GM12878 (cell line): ENCODE data around the gene PI16. TPM values are rescaled to one million over a fixed set of nuclear protein-coding genes. Genes with fewer than 3 reads are reported as not detected.

Experiments used
- ATAC-seq: fragments of 200-7000 bp; cut with Tn5 transposase; 3 replicates; pipeline ENCODE4 v1.9.1; 2020; ENCODE audit warnings: mild to moderate bottlenecking, moderate library complexity
- BruUV-seq: library from RNA; stranded (reverse); fragments of 400-500 nt; replicated peaks from 2 replicates; lab custom pipeline; 2021; lab: Mats Ljungman, UMichigan
- CTCF ChIA-PET: fragments of 300-600 bp; sonication (Branson Sonifier 250); formaldehyde crosslinking; extraction: SDS; loops from one replicate; lab custom pipeline; 2021; ENCODE audit warnings: inconsistent platforms; lab: Yijun Ruan, JAX
- POLR2A ChIA-PET: fragments of 350-600 bp; formaldehyde crosslinking; extraction: SDS; loops from one replicate; lab custom pipeline; 2021; ENCODE audit warnings: inconsistent platforms; lab: Charles Lee
- RAD21 ChIA-PET: fragments of 300-600 bp; sonication (Branson Sonifier 250); formaldehyde crosslinking; loops from one replicate; lab custom pipeline; 2023; ENCODE audit warnings: antibody characterized with exemption; ENCODE audit not compliant: unreplicated experiment; lab: Charles Lee
- SMC1A ChIA-PET: fragments of 300-600 bp; sonication (Branson Sonifier 250); formaldehyde crosslinking; loops from one replicate; lab custom pipeline; 2023; ENCODE audit not compliant: unreplicated experiment, uncharacterized antibody; lab: Charles Lee
- DNase-seq: peaks from one replicate; pipeline ENCODE4 v3.0.0-alpha.2; 2011; ENCODE audit warnings: low read depth, low spot score
- FAIRE-seq: peaks from 3 replicates; lab custom pipeline; 2011; peaks lifted over from hg19 to GRCh38; lab: Jason Lieb, UNC
- H2AFZ ChIP-seq: 2 replicates; pipeline ENCODE4 v1.6.0; 2011; ENCODE audit warnings: low read depth, low read length, control low read depth; ENCODE audit not compliant: control insufficient read depth
- H3K27ac ChIP-seq: 2 replicates; pipeline ENCODE4 v1.5.1; 2011; ENCODE audit warnings: control low read depth; ENCODE audit not compliant: control insufficient read depth, insufficient read depth
- H3K27me3 ChIP-seq, 2 experiments: replicated peaks in 1 of 2; 2 replicates each; pipeline versions ENCODE4 v1.6.0 to v1.6.1; 2011; ENCODE audit warnings: low read length in 1 of 2; ENCODE audit not compliant: control insufficient read depth in 2 of 2, insufficient read depth in 2 of 2
- H3K36me3 ChIP-seq, 2 experiments: 2 replicates each; pipeline ENCODE4 v1.5.1; 2011; ENCODE audit warnings: low read length in 1 of 2; ENCODE audit not compliant: control insufficient read depth in 2 of 2, insufficient read depth in 2 of 2
- H3K4me1 ChIP-seq: 2 replicates; pipeline ENCODE4 v1.6.1; 2011; ENCODE audit warnings: mild to moderate bottlenecking, low read length, moderate library complexity, mixed read lengths; ENCODE audit not compliant: control insufficient read depth, insufficient read depth
- H3K4me2 ChIP-seq: 2 replicates; pipeline ENCODE4 v1.6.0; 2011; ENCODE audit warnings: control low read depth; ENCODE audit not compliant: control insufficient read depth, insufficient read depth
- H3K4me3 ChIP-seq: fragments of 200-600 bp; sonication (generic); 2 replicates; pipeline ENCODE4 v1.5.1; 2016
- H3K79me2 ChIP-seq: 2 replicates; pipeline ENCODE4 v1.6.0; 2011; ENCODE audit warnings: low read length; ENCODE audit not compliant: control insufficient read depth, insufficient read depth
- H3K9ac ChIP-seq: 2 replicates; pipeline ENCODE4 v1.8.0; 2011; ENCODE audit warnings: low read length, control low read depth, mixed read lengths; ENCODE audit not compliant: control insufficient read depth, insufficient read depth
- H3K9me3 ChIP-seq: replicated peaks from 3 replicates; pipeline ENCODE4 v1.5.1; 2011; ENCODE audit warnings: mild to moderate bottlenecking, low read length; ENCODE audit not compliant: control insufficient read depth, insufficient read depth
- H4K20me1 ChIP-seq: 2 replicates; pipeline ENCODE4 v1.6.0; 2011; ENCODE audit not compliant: control insufficient read depth, insufficient read depth
- BHLHE40 ChIP-seq, 2 experiments: fragments of 450-650 bp in 1 of 2; IDR thresholded peaks; 2 replicates each; pipeline ENCODE4 v1.6.1; 2011 to 2017; ENCODE audit warnings: low read depth in 2 of 2, borderline replicate concordance in 1 of 2, improper control_type of control experiment in 1 of 2, low read length in 1 of 2, mild to moderate bottlenecking in 1 of 2
- DPF2 ChIP-seq: fragments of 450-650 bp; IDR thresholded peaks from 2 replicates; pipeline ENCODE4 v1.6.1; 2017; ENCODE audit warnings: mild to moderate bottlenecking
- E4F1 ChIP-seq: fragments of 450-650 bp; IDR thresholded peaks from 2 replicates; pipeline ENCODE4 v1.6.1; 2018; ENCODE audit warnings: borderline replicate concordance, mild to moderate bottlenecking; ENCODE audit not compliant: partially characterized antibody
- NFYA ChIP-seq: IDR thresholded peaks from 2 replicates; pipeline ENCODE4 v1.6.1; 2011; ENCODE audit warnings: low read depth, mild to moderate bottlenecking, low read length, improper control_type of control experiment, borderline replicate concordance
- WGBS: methylation state at CpG from one replicate; pipeline ENCODE4 v1.1.6; 2016; ENCODE audit warnings: low lambda C conversion rate; ENCODE audit not compliant: insufficient replicate concordance, insufficient coverage; ENCODE audit errors: missing lambda C conversion rate; 5-methylcytosine and 5-hydroxymethylcytosine counted together
- in situ Hi-C: fragments of 300-500 bp; cut with MboI; formaldehyde crosslinking; loops from 9 replicates; pipeline ENCODE4 v1.14.3; 2018; ENCODE audit warnings: mixed read lengths
- intact Hi-C: fragments of 100-400 bp; cut with micrococcal nuclease; formaldehyde crosslinking; loops from one replicate; pipeline ENCODE4 v1.14.2; 2022; ENCODE audit not compliant: unreplicated experiment
- polyA plus RNA-seq, 11 experiments: library from polyadenylated mRNA; depleted of rRNA in 4 of 11; unstranded in 6 of 11; stranded (reverse) in 5 of 11; fragments of >200 nt; fragmentation: Nextera tagmentation in 4 of 11; fragmentation: Illumina TruSeq in 1 of 11; extraction: Ambion mirVana in 4 of 11; extraction: Trizol in 1 of 11; gene quantifications; 1 replicate in 1 of 11; 2 replicates in 10 of 11; pipeline versions ENCODE4 v1.2.1 to v1.2.3, GENCODE V29; 2011 to 2016; ENCODE audit warnings: inconsistent platforms in 2 of 11, missing spikeins in 2 of 11, low read depth in 1 of 11
- total RNA-seq, 4 experiments: library from RNA; depleted of rRNA in 3 of 4; stranded (reverse); fragments of >200 nt in 3 of 4; fragmentation: Illumina TruSeq in 1 of 4; extraction: Trizol in 1 of 4; gene quantifications; 2 replicates each; pipeline versions ENCODE4 v1.2.1 to v1.2.3, GENCODE V29; 2013 to 2021

PI16 gene
- total and polyA plus RNA-seq, 10 of the 15 experiments (the other 5 are each of a cell fraction or from before 2014, with no cell fraction given): 0.08 to 0.12 TPM; not detected in 8

GRCh38 chr6:36999061-36999750 lies 44.7 kb downstream of the PI16 start:
- Histone ChIP-seq H3K4me3 (no peak overlapping the region), H3K9ac (no peak overlapping the region), H3K27ac (no peak overlapping the region), H3K36me3 (no peaks in the 10 kb centered on the region), H3K4me2 (no peak overlapping the region), H3K4me1 (peaks cover 5% of the 10 kb centered on the region), H3K27me3 (no peaks in the 10 kb centered on the region), H3K9me3 (no peaks in the 10 kb centered on the region), H4K20me1 (no peaks in the 10 kb centered on the region), H3K79me2 (no peaks in the 10 kb centered on the region), H2AFZ (no peak overlapping the region)
- 43% methylated on average over 13 of the region's 15 CpGs for WGBS
- ChIA-PET POLR2A (interaction anchor here (1.0 kb wide), 1 partner anchor 8 kb away, joined by 5 read pairs; no protein-coding TSS in a partner anchor), RAD21 (no interaction called here), CTCF (no interaction called here), SMC1A (interaction anchor here (0.7 kb wide), 1 partner anchor 13 kb away, joined by 3 read pairs; the partner anchor contains the start of gene MTCH1)
- FAIRE-seq (no peak), ATAC-seq (no peak; the same call in 2 of the 3 replicates), DNase-seq (no peak)
- intact Hi-C loops (no loop called here), in situ Hi-C loops (no loop called here)
- BruUV-seq: no TSS peak
- TF ChIP-seq E4F1 (no peak), NFYA (no peak), BHLHE40 (IDR thresholded peaks at IDR 0.05; ENCODE audit: borderline replicate concordance in 1 of 2, low read depth in 2 of 2, low read length in 1 of 2) (peak in 1 of 2 experiments; percentile 39; a peak in 1 of 4 replicates), DPF2 (no peak)
